Thyroid gland (tissue), 4 donors: ENCODE measurements around the gene RPUSD1.

Experiments
- CTCF ChIP-seq, 6 experiments: fragments of 200-600 bp in 3 of 6; fragments of 450-650 bp in 3 of 6; sonication (generic) in 3 of 6; IDR thresholded peaks; one replicate each; pipeline ENCODE4 v1.5.1; 2016 to 2019; ENCODE audit warnings: antibody characterized with exemption in 6 of 6, mild to moderate bottlenecking in 2 of 6, inconsistent platforms in 1 of 6, moderate library complexity in 1 of 6
- POLR2A ChIP-seq, 2 donors: fragments of 450-650 bp; IDR thresholded peaks; one replicate each; pipeline ENCODE4 v1.6.1; 2017; ENCODE audit warnings: antibody characterized with exemption in 2 of 2, mild to moderate bottlenecking in 2 of 2, moderate library complexity in 1 of 2

DNA sequence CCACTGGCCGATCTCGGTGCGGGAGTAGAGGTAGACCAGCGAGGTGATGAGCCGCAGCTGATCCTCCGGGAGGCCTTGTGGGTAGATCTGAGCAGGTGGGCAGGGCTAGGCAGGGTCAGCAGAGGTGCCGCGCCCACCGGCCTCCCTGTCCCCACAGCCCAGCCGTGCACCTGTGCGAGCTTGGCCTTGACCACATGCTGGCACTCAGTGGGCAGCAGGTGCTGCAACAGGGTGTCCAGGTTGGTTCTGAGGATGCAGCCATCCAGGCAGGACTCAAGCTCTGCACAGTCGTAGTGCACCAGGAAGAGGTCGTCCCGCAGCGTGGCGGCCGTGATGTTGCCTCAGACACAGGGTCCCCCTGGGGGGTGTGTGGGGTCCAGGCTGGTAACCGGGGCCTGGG lies 15.2 kb downstream of the RPUSD1 start:
- TF ChIP-seq CTCF (IDR thresholded peaks at IDR 0.05) (no peak), POLR2A (IDR thresholded peaks at IDR 0.05) (no peak)
